Stimulated activated CD8-positive, alpha-beta memory T cell treated with anti-CD3 and anti-CD28 coated beads, Interleukin-12 subunit alpha, Interleukin-12 subunit beta, amount 100 ng/mL, for 1 hour (primary cell): ENCODE measurements around the gene QRICH1.
A peak's percentile ranks its signal among the peaks of the same experiment; 100 is the strongest.

Experiments
- DNase-seq: peaks from one replicate; pipeline ENCODE4 v3.0.0-alpha.2; 2020; ENCODE audit warnings: low read depth

QRICH1 gene

DNA sequence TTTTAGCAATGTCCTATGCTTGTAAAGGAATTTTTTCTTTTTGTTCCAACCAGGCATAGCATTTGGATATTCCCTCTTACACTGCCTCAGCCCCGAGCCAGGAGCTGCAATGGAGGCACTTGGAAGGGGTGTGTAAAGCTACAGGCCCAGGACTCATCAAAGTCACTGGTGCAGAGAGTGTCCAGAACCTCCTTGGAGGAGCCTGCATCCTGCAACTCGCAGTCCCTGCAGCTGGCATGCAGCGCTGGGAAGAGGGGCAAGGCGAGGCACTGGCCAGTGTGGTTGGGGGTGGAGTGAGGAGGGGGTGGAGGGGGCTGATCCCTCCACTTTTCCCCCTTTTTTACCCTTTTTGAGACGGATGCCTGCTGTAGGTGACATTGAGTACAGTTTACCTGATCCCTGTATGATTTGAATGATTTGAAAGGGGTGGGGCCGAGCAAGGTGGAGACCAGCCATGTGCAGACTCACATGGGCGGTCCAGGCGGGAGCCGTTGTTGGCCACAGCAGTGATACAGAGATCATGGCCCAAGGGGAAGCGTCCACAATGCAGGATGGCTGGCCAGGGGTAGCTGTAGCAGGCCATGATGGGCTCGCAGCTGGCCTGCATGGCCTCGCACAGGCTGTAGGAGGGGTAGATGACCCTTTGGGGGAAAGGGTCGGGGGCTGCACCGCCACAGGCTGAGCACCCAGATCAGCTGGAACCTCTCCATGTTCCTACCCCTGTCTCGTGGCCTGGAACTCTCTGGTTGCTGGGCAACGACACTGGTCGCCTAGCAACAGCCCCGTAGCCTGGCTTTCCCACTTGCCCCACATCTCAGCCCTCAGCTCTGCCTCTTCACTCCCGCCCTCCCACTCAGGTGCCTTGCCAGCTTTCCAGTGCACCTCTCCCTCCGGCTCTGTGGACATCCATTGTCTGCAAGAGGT lies 95.9 kb downstream of the QRICH1 start:
- DNase-seq, result no peak

DNA sequence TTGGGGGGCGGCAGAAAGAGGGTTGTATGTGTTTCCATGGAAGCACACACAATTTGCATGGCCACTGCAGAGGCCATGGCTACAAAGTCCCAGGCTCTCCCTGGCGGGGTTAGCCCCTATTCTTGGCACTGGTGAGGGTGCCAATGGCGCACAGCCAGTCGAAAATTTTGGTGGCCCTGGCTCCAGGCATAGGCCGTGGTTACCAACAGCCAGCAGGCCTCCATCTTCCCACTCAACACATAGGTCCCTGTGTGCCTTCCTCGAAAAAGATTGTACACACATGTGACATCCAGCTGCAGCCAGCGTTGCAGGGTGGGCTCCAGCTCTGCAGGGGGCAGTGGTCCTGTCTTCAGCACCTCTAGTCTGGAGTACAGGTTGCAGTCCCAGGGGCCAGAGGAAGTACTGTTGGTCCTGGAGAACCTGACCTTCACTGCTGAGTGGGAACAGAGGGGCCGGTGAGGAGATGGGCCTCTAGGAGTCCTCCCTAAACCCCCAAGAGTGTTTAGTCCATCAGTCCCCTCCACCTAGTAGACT lies 96.7 kb downstream of the QRICH1 start:
- no peak for DNase-seq

DNA sequence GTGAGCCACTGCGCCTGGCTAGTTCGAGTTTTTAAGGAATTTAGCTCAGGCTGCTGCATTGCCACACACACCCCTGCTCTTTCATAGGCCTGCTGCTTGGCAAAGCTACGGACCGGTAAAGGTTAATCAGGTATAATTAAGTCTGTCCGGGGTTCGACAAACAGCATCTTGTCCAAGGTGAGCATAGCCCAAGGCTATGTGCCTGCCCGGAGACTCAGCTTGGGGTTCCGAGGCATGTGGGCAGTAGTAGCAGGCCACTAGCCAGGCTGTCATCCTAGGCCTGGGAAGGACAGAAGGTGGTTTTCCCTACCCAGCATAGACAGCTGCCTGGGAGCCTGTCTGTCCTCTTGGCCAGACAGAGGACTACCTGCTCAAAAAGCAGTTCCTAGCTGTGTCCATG lies 97.2 kb downstream of the QRICH1 start:
- DNase-seq, result no peak

DNA sequence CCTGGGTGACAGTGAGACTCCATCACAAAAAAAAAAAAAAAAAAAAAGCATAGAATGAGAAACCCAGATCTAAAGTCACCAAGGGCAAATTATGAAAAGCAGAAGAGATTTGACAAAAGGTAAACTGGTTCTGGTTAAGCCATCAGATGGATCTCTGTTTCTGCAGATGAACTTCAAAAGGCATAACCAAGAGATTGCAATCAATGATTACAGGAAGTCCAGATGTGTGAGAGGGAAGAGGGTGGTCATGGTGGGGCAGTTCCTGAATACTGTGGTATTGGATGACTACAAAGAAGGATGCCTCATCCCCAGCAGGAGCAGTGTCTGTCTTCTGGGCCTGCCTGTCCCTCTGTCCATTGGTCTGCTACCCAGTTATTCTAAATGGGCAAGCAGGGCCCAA lies 100.0 kb downstream of the QRICH1 start:
- no peak for DNase-seq

DNA sequence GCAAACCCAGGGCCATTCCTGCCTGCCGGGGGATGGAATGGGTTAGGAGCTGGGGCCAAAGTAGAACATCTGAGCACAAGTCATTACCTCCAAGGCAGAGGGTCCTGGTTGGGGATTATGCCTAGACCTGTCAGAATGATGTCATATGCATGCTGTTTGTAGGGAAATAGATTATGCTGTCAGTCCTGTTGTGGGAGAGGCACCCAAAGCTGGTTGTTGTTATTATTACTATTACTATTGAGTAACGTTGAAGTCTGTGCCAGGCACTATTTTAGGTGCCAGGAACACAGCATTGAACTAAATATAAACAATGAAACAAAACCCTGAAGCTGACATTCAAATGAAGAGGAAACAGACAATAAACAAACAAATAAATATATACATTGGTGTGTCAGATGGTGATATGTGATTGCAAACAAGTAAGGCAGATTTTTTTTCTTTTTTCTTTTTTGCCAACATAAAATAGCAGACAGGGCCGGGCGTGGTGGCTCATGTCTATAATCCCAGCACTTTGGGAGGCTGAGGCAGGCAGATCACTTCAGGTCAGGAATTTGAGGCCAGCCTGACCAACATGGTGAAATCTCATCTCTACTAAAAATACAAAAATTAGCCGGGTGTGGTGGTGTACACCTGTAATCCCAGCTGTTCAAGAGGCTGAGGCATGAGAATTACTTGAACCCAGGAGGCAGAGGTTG lies 101.9 kb downstream of the QRICH1 start:
- no peak for DNase-seq

DNA sequence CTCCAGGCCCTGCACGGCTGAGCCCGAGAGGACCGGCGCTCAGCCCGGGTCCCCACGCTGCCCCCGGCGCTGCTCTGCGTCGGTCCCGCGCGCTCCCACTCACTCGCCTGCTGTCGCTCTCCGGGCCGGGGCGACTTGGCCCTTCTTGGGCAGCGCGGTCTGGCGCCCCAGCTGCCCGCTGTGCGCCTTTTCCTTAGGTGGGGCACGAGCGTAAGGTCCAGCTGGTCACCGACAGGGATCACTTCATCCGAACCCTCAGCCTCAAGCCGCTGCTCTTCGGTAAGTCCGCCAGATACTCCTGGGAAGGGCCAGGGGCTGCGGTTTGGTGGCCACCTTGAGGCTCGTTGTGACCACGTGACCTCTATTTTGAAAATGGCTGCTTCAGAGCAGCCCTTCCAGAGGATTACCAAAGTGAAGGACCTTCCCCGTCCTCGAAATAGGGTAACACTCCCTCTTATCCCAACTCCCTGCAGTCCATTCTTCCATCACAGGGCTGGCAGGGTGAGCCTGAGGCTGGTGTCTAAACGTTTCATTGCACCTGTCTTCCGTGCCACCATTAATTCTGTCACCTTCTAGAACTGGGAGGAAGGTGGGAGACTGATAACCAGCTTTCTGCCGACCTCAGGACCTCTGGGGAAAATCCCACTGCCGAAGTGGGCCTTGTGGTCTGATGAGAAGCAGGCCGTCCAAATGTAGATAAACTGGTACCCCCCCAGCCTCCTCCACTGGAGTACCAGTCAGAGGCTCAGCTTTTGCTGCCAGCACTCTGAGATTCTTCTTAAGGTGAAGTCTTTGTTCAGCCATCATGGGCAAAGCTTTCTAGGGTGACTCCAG lies 103.0 kb downstream of the QRICH1 start:
- no peak for DNase-seq

DNA sequence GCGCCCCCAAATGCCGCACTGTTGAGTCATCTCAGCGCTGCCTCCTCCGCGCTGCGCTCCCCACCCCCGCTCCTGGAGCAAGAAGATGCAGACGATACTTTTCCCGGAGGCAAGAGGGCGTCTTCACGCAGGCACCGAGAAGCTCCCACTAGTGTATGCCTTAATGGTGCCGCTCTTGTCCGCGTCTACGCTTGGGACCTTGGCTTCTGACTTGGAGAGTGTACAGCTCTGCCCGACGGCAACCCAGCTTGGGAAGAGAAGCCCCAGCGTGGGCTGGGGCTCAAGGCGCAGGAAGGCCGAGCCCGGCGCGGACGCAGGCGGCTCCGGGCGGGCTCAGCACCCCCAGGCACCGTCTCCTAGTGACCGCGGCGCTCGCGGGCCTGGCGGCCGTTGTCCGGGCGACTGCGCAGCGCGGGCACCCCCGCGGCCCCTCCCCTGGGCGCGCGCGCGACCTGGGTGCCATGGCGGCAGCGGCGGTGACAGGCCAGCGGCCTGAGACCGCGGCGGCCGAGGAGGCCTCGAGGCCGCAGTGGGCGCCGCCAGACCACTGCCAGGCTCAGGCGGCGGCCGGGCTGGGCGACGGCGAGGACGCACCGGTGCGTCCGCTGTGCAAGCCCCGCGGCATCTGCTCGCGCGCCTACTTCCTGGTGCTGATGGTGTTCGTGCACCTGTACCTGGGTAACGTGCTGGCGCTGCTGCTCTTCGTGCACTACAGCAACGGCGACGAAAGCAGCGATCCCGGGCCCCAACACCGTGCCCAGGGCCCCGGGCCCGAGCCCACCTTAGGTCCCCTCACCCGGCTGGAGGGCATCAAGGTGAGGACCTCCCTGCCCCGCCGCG lies 103.9 kb downstream of the QRICH1 start, which contains the start of gene P4HTM:
Gene P4HTM (plus strand): TSS at position 446 of the 840 bp plus-strand sequence. CDS start 16 bp downstream, at position 462.
- DNase-seq, result peak; percentile 73

DNA sequence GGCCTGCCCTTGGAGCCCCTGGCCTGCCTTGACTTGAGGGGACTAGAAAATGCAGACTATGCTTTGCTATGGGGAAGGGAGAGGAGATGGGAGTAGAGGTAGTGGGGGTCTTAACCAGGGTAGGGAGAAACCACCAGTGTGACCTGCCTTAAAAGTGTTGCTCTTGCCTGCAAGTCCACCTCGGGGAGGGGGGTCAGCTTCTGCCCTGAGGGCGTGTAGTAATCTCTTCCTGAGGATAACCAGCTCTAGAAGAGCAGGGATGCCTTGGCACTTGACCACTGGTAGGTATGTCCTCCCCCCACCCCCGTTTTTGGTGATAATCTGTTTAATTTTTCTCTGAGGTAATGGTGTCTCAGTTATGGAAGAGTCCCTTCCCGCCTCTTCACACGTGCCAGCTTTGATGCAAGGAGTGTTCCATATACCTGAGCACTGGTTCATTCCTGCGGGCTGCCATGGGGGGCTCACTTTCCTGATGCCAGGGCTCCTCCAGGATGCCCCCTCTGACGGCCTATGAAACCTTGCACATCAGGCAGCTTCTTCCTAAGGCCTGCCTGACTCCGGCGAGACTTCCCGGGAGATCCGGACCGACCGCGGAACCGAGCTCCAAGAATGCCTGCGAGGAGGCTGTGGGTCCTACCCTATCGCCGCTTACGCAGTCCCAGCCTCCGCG lies 104.6 kb downstream of the QRICH1 start:
- DNase-seq, result no peak

DNA sequence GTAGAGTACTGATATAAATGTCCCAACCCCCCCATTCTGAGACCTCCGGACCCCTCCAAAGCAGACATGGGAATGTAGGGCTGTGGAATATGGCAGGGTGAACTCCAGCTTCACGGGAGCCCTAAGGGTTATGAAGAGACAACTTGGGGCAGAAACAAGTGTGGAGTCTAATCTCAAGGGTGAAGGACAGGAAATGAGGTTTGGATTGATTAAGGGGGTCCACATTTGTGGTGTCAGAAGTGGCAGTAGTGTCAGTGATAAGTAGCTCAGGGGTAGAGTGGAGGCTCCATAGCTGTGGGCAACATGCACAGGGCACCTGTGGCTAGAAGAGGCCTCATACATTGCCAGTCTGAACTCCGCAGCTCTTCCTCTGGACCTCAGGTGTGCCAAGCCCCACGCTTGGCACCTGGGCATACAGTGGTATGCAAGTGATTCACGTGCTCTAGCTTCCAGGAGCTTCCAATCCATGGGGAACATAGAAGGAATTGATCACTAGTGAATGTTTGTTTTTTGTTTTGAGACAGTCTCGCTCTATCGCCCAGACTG lies 108.0 kb downstream of the QRICH1 start:
- no peak for DNase-seq

DNA sequence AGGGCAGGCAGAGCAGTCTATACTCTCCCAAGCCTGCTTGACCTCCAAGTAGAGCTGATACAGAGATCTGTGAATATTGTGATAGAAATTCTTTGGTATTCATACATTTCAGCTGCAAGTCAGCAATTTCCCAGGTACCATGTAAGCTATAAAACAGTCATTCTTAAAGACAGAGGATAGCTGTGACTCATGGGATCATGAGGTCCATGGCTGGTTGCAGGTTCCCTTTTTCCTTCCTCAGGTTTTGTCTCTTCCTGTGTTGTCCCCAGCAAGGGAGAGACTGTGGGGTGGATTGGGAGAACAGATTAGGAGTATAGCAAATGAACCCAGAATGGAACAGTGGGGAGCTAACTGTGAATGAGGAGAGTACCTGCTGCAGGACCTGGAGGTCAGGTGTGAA lies 109.2 kb downstream of the QRICH1 start:
- DNase-seq, result no peak

DNA sequence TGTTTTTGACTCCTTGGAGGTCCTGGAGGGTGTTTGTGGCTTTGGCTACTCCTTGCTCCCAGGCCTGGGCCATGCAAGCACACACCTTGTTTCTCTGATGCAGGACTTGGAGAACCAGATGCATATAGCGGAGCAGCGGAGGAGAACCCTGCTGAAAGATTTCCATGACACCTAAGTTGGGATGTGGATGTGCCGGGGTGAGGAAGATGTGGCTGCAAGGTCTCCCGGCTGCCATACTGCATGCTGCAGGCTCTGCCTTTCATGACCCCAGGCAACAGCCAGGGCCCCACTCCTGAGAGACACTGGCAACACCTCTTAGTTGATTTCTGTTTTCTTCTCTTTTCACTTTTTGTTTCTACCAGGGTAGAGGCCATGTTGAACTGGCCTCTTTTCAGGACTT lies 110.8 kb downstream of the QRICH1 start:
- DNase-seq, result no peak

DNA sequence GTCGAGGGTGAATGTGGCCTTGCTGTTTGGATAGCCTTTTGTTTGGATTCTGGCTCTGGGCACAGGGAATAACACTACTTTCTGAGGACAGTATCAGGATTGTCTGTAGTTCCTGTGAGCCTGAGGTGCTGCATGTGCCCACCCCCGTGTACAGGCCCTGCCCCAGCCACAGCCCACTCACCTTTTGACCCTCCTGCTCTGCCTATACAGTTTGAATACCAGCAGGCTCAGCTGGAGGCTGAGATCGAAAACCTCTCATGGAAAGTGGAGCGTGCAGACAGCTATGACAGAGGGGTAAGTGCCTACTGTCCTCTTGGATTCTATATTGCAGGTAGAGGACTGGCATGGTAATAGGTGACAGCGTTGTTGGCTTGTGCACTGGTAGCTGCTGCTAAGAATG lies 111.2 kb downstream of the QRICH1 start:
- DNase-seq, result no peak

DNA sequence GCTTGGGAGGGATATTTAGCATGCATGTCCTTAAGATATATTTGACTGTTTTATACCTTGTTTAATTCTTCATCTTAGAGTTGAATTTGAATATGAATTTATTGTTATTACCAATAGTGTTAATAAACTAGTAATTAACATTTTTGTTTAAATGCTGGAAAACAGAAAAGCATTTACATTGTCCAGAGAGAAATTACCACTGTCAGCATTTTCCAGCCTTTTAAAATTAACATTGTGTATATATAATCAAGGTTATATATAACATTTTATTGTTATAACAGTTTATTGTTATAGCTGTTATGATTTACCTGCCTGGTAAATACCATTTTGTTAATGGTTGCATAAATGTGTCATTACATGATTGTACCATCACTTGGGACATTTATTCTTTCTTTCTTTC lies 111.9 kb downstream of the QRICH1 start:
- DNase-seq, result no peak

DNA sequence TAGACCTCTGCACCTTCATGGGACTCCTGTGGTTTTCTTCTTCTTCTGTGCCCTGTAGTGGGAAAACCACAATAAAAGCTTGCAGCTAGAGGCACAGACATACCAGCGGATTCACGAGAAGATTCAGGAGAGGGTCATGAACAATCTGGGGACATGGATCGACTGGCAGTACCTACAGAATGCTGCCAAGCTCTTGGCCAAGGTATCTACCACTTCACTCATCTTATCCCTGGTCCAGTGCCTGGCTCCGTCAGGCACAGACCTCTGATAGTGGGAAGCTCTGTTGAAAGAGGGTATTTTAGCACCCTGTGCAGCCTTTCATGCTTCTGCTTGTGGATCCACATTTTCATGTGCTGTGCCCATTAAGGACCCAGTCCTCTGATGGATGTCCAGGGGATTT lies 113.6 kb downstream of the QRICH1 start:
- DNase-seq, result no peak
